Upper lobe of left lung (tissue), 4 donors: Measurements from ENCODE around the gene ADISSP.

Source experiments
- CTCF ChIP-seq, 6 experiments: fragments of 450-650 bp in 4 of 6; fragments of 200-600 bp in 2 of 6; sonication (generic) in 2 of 6; IDR thresholded peaks; one replicate each; pipeline ENCODE4 v1.5.1; 2016 to 2019; ENCODE audit warnings: antibody characterized with exemption in 6 of 6
- EP300 ChIP-seq, 4 donors: sonication (generic); formaldehyde crosslinking; IDR thresholded peaks; one replicate each; pipeline ENCODE4 v1.5.1; 2017; ENCODE audit warnings: antibody characterized with exemption in 4 of 4, control low read depth in 2 of 4
- POLR2A ChIP-seq, 4 donors: fragments of 450-650 bp; IDR thresholded peaks; one replicate each; pipeline ENCODE4 v1.5.1; 2016 to 2017; ENCODE audit warnings: antibody characterized with exemption in 4 of 4, mild to moderate bottlenecking in 2 of 4
- POLR2AphosphoS5 ChIP-seq, 2 donors: sonication (generic); formaldehyde crosslinking; IDR thresholded peaks; one replicate each; pipeline ENCODE4 v1.5.1; 2017; ENCODE audit warnings: antibody characterized with exemption in 2 of 2

DNA sequence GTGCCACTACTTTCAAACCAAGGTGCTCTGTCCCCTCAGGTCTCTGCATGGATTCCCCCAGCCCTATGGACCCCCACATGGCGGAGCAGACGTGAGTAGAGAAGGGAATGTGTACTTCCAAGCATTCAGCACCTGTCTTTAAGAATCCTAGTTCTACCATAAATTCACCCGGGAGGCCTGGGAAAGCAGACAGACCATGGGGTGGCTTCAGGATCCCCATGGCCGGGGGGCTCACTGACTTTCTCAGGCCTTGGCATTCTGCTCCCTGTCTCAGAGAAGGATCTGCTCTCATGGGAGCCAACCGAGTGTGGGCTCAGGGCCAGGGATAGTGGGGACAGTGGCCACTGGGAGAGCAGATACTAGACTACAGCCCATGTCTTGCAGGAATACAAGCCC, 30.8 kb upstream of the ADISSP start:
- no peak for TF ChIP-seq CTCF (IDR thresholded peaks at IDR 0.05)
- no peak for TF ChIP-seq POLR2AphosphoS5 (IDR thresholded peaks at IDR 0.05)
- no peak for TF ChIP-seq POLR2A (IDR thresholded peaks at IDR 0.05)
- no peak for TF ChIP-seq EP300 (IDR thresholded peaks at IDR 0.05)
